ENCODE measurements around the gene EYS.

Gene EYS

GRCh38 chr6:64023693-64024092 lies 1683.3 kb downstream of the EYS start:
- H3K4me3 ChIP-seq (ENCODE audit: low read depth, low read length) = no peak overlapping the region
- no peak for DNase-seq (ENCODE audit: low read depth)
- TF ChIP-seq, protein P1, sequence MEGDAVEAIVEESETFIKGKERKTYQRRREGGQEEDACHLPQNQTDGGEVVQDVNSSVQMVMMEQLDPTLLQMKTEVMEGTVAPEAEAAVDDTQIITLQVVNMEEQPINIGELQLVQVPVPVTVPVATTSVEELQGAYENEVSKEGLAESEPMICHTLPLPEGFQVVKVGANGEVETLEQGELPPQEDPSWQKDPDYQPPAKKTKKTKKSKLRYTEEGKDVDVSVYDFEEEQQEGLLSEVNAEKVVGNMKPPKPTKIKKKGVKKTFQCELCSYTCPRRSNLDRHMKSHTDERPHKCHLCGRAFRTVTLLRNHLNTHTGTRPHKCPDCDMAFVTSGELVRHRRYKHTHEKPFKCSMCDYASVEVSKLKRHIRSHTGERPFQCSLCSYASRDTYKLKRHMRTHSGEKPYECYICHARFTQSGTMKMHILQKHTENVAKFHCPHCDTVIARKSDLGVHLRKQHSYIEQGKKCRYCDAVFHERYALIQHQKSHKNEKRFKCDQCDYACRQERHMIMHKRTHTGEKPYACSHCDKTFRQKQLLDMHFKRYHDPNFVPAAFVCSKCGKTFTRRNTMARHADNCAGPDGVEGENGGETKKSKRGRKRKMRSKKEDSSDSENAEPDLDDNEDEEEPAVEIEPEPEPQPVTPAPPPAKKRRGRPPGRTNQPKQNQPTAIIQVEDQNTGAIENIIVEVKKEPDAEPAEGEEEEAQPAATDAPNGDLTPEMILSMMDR (IDR thresholded peaks at IDR 0.05; ENCODE audit: control insufficient read depth, extremely low read depth, insufficient read depth) = no peak

GRCh38 chr6:64014595-64014994 lies 1692.4 kb downstream of the EYS start:
- no peak overlapping the region for H3K4me3 ChIP-seq (ENCODE audit: low read depth, low read length)
- TF ChIP-seq, protein P1 (IDR thresholded peaks at IDR 0.05; ENCODE audit: control insufficient read depth, extremely low read depth, insufficient read depth) = no peak
- no peak for DNase-seq (ENCODE audit: low read depth)

DNA sequence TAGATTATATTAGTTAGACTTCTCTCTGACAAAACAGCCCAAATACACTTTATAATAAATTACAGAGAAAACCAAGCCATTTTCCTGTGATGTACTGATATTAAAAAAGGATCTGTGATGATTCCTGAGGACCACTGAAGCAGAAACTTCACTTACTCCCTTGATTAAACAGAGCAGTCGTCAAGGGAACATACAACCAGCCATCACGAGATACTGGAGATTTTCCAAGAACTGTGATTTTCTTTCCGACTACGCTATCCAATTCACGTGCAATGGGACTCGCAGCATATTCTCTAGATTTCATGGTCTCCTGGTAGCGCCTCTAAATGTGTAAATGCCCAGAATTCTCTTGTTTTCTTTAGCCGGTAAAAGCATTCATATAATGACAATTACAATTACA lies 1694.0 kb downstream of the EYS start:
- no peak overlapping the region for H3K4me3 ChIP-seq (ENCODE audit: low read depth, low read length)
- TF ChIP-seq, protein P1 (IDR thresholded peaks at IDR 0.05; ENCODE audit: control insufficient read depth, extremely low read depth, insufficient read depth) = no peak
- DNase-seq (ENCODE audit: low read depth) = no peak

- TF ChIP-seq, protein P1 (IDR thresholded peaks at IDR 0.05; ENCODE audit: control insufficient read depth, extremely low read depth, insufficient read depth) = peak; percentile 78
- peak; percentile 38 for DNase-seq (ENCODE audit: low read depth)
- H3K4me3 ChIP-seq (ENCODE audit: low read depth, low read length) = no peak overlapping the region
These were observed 1694.5 kb downstream of the EYS start for GRCh38 chr6:64012351-64013001.

GRCh38 chr6:64010666-64011065 lies 1696.4 kb downstream of the EYS start:
- TF ChIP-seq, protein P1 (IDR thresholded peaks at IDR 0.05; ENCODE audit: control insufficient read depth, extremely low read depth, insufficient read depth) = no peak
- DNase-seq (ENCODE audit: low read depth) = no peak

DNA sequence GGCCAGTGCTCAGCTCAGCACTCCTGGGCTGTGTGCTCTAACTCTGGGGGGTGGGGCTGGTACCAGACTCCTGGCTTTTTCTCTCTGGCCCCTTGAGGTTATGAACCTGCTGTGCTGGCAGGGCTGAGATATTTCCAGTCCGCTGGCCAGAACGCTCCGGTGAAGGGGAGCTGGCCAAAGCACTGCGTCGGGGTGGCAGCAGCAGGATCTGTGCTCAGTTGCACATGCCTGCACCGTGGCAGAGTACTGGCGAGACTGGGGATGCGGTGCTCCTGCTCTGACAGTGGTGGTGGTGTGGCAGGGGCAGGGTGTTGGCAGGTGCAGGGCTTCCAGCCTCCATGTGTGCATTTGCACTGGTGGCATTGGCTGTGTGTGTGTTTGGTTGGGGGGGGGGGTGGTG lies 1697.0 kb downstream of the EYS start:
- TF ChIP-seq, protein P1 (IDR thresholded peaks at IDR 0.05; ENCODE audit: control insufficient read depth, extremely low read depth, insufficient read depth) = no peak
- no peak overlapping the region for H3K4me3 ChIP-seq (ENCODE audit: low read depth, low read length)
- DNase-seq (ENCODE audit: low read depth) = no peak

More at GRCh38 chr6:64010666-64011065, 1696.4 kb downstream of the EYS start:
- no peak overlapping the region for H3K4me3 ChIP-seq (ENCODE audit: low read depth, low read length)

DNA sequence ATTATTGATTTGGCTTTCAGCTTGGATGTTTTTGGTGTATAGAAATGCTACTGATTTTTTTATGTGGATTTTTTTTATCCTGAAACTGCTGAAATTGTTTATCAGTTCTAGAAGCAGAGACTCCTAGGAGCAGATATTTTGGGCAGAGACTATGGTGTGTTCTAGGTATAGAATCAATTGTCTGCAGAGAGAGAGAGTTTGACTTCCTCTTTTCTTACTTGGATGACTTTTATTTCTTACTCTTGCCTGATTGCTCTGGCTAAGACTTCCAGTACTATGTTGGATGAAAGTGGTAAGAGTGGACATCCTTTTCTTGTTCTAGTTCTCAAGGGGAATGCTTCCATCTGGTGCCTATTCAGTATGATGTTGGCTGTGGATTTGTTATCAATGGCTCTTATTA lies 1700.8 kb downstream of the EYS start:
- TF ChIP-seq, protein P1 (IDR thresholded peaks at IDR 0.05; ENCODE audit: control insufficient read depth, extremely low read depth, insufficient read depth) = no peak
- DNase-seq (ENCODE audit: low read depth) = no peak
- H3K4me3 ChIP-seq (ENCODE audit: low read depth, low read length) = no peak overlapping the region

All from LNCaP clone FGC (cell line).